HepG2 (cell line): ENCODE measurements around the gene ACADS. TPM values are rescaled to one million over a fixed set of nuclear protein-coding genes. Genes with fewer than 3 reads are reported as not detected.

Experiments
- ATAC-seq: fragments of 200-7000 bp; cut with Tn5 transposase; 3 replicates; pipeline ENCODE4 v1.9.1; 2020; ENCODE audit warnings: mild to moderate bottlenecking, moderate library complexity
- BruUV-seq: library from RNA; stranded (reverse); fragments of 400-500 nt; replicated peaks from 2 replicates; lab custom pipeline; 2021; lab: Mats Ljungman, UMichigan
- CTCF ChIA-PET: fragments of 300-600 bp; formaldehyde crosslinking; extraction: SDS; loops from one replicate; lab custom pipeline; 2021; ENCODE audit warnings: low total read pairs, inconsistent platforms, low intra/inter-chr PET ratio; lab: Yijun Ruan, JAX
- POLR2A ChIA-PET: fragments of 350-600 bp; sonication (Branson Sonifier 250); formaldehyde crosslinking; loops from one replicate; lab custom pipeline; 2020; ENCODE audit warnings: antibody characterized with exemption, inconsistent platforms; lab: Yijun Ruan, JAX
- DNase-seq: peaks from one replicate; pipeline ENCODE4 v3.0.0-alpha.2; 2015; ENCODE audit warnings: low spot score
- FAIRE-seq: peaks from 3 replicates; lab custom pipeline; 2011; peaks lifted over from hg19 to GRCh38; lab: Jason Lieb, UNC
- H2AFZ ChIP-seq: one replicate; pipeline ENCODE4 v1.6.1; 2011; ENCODE audit warnings: low read length, inconsistent platforms
- H3K27ac ChIP-seq: fragments of 300-600 bp; 3 replicates; pipeline ENCODE4 v1.8.0; 2011; ENCODE audit warnings: mixed run types, mild to moderate bottlenecking, mixed read lengths, low read length, inconsistent platforms; ENCODE audit not compliant: insufficient read depth; ENCODE audit errors: extremely low read length
- H3K27me3 ChIP-seq, 2 experiments: fragments of 200-600 bp in 1 of 2; 2 replicates in 1 of 2; 3 replicates in 1 of 2; pipeline versions ENCODE4 v1.6.0 to v1.8.0; 2011; ENCODE audit warnings: low read length in 2 of 2, mild to moderate bottlenecking in 2 of 2, moderate library complexity in 2 of 2, inconsistent platforms in 1 of 2; ENCODE audit not compliant: insufficient read depth in 2 of 2, control insufficient read depth in 1 of 2
- H3K36me3 ChIP-seq, 2 experiments: fragments of 200-600 bp in 1 of 2; replicated peaks in 1 of 2; 2 replicates in 1 of 2; 3 replicates in 1 of 2; pipeline versions ENCODE4 v1.5.1 to v1.8.0; 2011; ENCODE audit warnings: low read length in 2 of 2, inconsistent platforms in 1 of 2; ENCODE audit not compliant: insufficient read depth in 2 of 2, control insufficient read depth in 1 of 2
- H3K4me1 ChIP-seq: 2 replicates; pipeline ENCODE4 v1.5.1; 2012; ENCODE audit warnings: low read length, inconsistent platforms; ENCODE audit not compliant: insufficient read depth
- H3K4me2 ChIP-seq: 2 replicates; pipeline ENCODE4 v1.6.0; 2011; ENCODE audit warnings: low read depth, low read length, inconsistent platforms
- H3K4me3 ChIP-seq, 3 experiments: fragments of 200-600 bp in 1 of 3; sonication (generic), shearing (Covaris generic) in 1 of 3; replicated peaks in 1 of 3; 2 replicates each; pipeline ENCODE4 v1.5.1; 2011 to 2016; ENCODE audit warnings: low read length in 3 of 3, inconsistent platforms in 2 of 3, low read depth in 2 of 3, mild to moderate bottlenecking in 2 of 3, control low read depth in 1 of 3, mixed read lengths in 1 of 3; ENCODE audit not compliant: insufficient read depth in 1 of 3
- H3K79me2 ChIP-seq: one replicate; pipeline ENCODE4 v1.6.1; 2011; ENCODE audit warnings: low read length, inconsistent platforms; ENCODE audit not compliant: insufficient read depth
- H3K9ac ChIP-seq: 2 replicates; pipeline ENCODE4 v1.6.0; 2011; ENCODE audit warnings: mild to moderate bottlenecking, low read depth, low read length, inconsistent platforms; ENCODE audit not compliant: insufficient read depth
- H3K9me3 ChIP-seq: 2 replicates; pipeline ENCODE4 v1.5.1; 2012; ENCODE audit warnings: mild to moderate bottlenecking, low read length
- H4K20me1 ChIP-seq: 2 replicates; pipeline ENCODE4 v1.6.0; 2011; ENCODE audit warnings: inconsistent platforms, mild to moderate bottlenecking, low read length, moderate library complexity; ENCODE audit not compliant: insufficient read depth
- DR1 ChIP-seq: sonication (generic); formaldehyde crosslinking; IDR thresholded peaks from 2 replicates; pipeline ENCODE4 v1.8.0; 2021; ENCODE audit warnings: mild to moderate bottlenecking, missing genetic modification reagents, inconsistent platforms
- E2F1 ChIP-seq: sonication (generic); formaldehyde crosslinking; IDR thresholded peaks from 2 replicates; pipeline ENCODE4 v1.5.0; 2020; ENCODE audit warnings: missing genetic modification reagents
- JUNB ChIP-seq: sonication (generic); formaldehyde crosslinking; IDR thresholded peaks from 2 replicates; pipeline ENCODE4 v1.8.0; 2022; ENCODE audit warnings: missing genetic modification reagents, mild to moderate bottlenecking, borderline replicate concordance
- PHF20 ChIP-seq: sonication (generic); formaldehyde crosslinking; IDR thresholded peaks from 2 replicates; pipeline ENCODE4 v1.5.0; 2020; ENCODE audit warnings: mild to moderate bottlenecking, missing genetic modification reagents
- RBM22 ChIP-seq: fragments of 200-400 bp; formaldehyde crosslinking; optimal IDR thresholded peaks from 2 replicates; pipeline ENCODE3; 2017; ENCODE audit warnings: mild to moderate bottlenecking, low read length, moderate library complexity
- THAP9 ChIP-seq: sonication (generic); formaldehyde crosslinking; IDR thresholded peaks from 2 replicates; pipeline ENCODE4; 2020; ENCODE audit warnings: missing genetic modification reagents, mild to moderate bottlenecking, borderline replicate concordance
- ZFP37 ChIP-seq: sonication (generic); formaldehyde crosslinking; IDR thresholded peaks from 2 replicates; pipeline ENCODE4 v1.4.0; 2020; ENCODE audit warnings: missing genetic modification reagents, borderline replicate concordance
- ZKSCAN5 ChIP-seq: sonication (generic); formaldehyde crosslinking; IDR thresholded peaks from 2 replicates; pipeline ENCODE4 v1.5.1; 2020; ENCODE audit warnings: mild to moderate bottlenecking, missing genetic modification reagents
- ZNF121 ChIP-seq: sonication (generic); formaldehyde crosslinking; IDR thresholded peaks from 2 replicates; pipeline ENCODE4 v1.5.0; 2020; ENCODE audit warnings: mild to moderate bottlenecking, missing genetic modification reagents
- ZNF589 ChIP-seq: sonication (generic); formaldehyde crosslinking; conservative IDR thresholded peaks from 2 replicates; pipeline ENCODE4 v1.8.0; 2022; ENCODE audit warnings: mild to moderate bottlenecking, moderate library complexity, missing genetic modification reagents
- ZNF746 ChIP-seq: sonication (generic); formaldehyde crosslinking; IDR thresholded peaks from 2 replicates; pipeline ENCODE4 v1.8.0; 2022; ENCODE audit warnings: mild to moderate bottlenecking, missing genetic modification reagents
- ZNF768 ChIP-seq: sonication (generic); formaldehyde crosslinking; IDR thresholded peaks from 2 replicates; pipeline ENCODE4 v1.4.0; 2020; ENCODE audit warnings: missing genetic modification reagents
- ZNF775 ChIP-seq: sonication (generic); formaldehyde crosslinking; IDR thresholded peaks from 2 replicates; pipeline ENCODE4 v1.4.0; 2020; ENCODE audit warnings: missing genetic modification reagents, mild to moderate bottlenecking, moderate library complexity, borderline replicate concordance
- ZNF83 ChIP-seq: sonication (generic); formaldehyde crosslinking; IDR thresholded peaks from 2 replicates; pipeline ENCODE4 v1.4.0; 2020; ENCODE audit warnings: missing genetic modification reagents, mild to moderate bottlenecking, borderline replicate concordance
- ZNF839 ChIP-seq: sonication (generic); formaldehyde crosslinking; IDR thresholded peaks from 2 replicates; pipeline ENCODE4 v1.4.0; 2020; ENCODE audit warnings: missing genetic modification reagents, mild to moderate bottlenecking, borderline replicate concordance
- whole genome bisulfite sequencing: methylation state at CpG from one replicate; pipeline ENCODE4 v1.1.6; 2017; ENCODE audit warnings: low lambda C conversion rate; 5-methylcytosine and 5-hydroxymethylcytosine counted together
- in situ Hi-C: cut with HindIII; loops from 2 replicates; pipeline ENCODE4 v1.10.0; 2017; ENCODE audit warnings: low pct_unique_long_range_greater_than_20kb; ENCODE audit not compliant: extremely low pct_ligation_motif_present
- intact Hi-C: fragments of 100-400 bp; cut with micrococcal nuclease; formaldehyde crosslinking; loops from one replicate; pipeline ENCODE4 v1.10.0; 2022; ENCODE audit not compliant: unreplicated experiment
- polyA plus RNA-seq, 8 experiments: library from polyadenylated mRNA; depleted of rRNA in 3 of 8; stranded (reverse) in 7 of 8; unstranded in 1 of 8; fragments of >200 nt; fragmentation: Illumina TruSeq in 4 of 8; extraction: Trizol in 4 of 8; gene quantifications; 2 replicates each; pipeline versions ENCODE4 v1.2.1 to v1.2.3, GENCODE V29; 2011 to 2016; ENCODE audit warnings: low read depth in 4 of 8, missing spikeins in 1 of 8, mixed read lengths in 1 of 8; ENCODE audit not compliant: insufficient read depth in 1 of 8
- total RNA-seq, 5 experiments: library from RNA; depleted of rRNA; stranded (reverse); fragments of >200 nt; fragmentation: Illumina TruSeq; extraction: Trizol; gene quantifications; 2 replicates each; pipeline ENCODE4 v1.2.3, GENCODE V29; 2016; ENCODE audit warnings: low read depth in 1 of 5

Gene ACADS
- total and polyA plus RNA-seq, 2 of the 13 experiments (the other 11 are each of a cell fraction or from before 2014, with no cell fraction given) = 17.4 to 27.7 TPM

- POLR2A ChIA-PET = no interaction called here
- Histone ChIP-seq H4K20me1 (no peaks in the 10 kb centered on the region), H2AFZ (no peak overlapping the region), H3K9me3 (no peaks in the 10 kb centered on the region), H3K79me2 (no peaks in the 10 kb centered on the region), H3K9ac (no peak overlapping the region), H3K4me1 (no peaks in the 10 kb centered on the region), H3K4me2 (no peak overlapping the region), H3K36me3 (peaks cover 7 to 13% of the 10 kb centered on the region in 2 experiments; a peak in 4 of 5 replicates), H3K4me3 (no peak overlapping the region), H3K27me3 (no peaks in the 10 kb centered on the region), H3K27ac (no peak overlapping the region)
- CTCF ChIA-PET = no interaction called here
- in situ Hi-C loops = no loop called here
- WGBS = 96% methylated on average over 2 of the region's 3 CpGs
- ATAC-seq (no peak), FAIRE-seq (no peak), DNase-seq (no peak)
- BruUV-seq = no TSS peak
- intact Hi-C loops = no loop called here
- TF ChIP-seq ZNF768 (CRISPR knock-in tag) (no peak), ZNF83 (CRISPR knock-in tag) (no peak), ZNF839 (no peak), PHF20 (CRISPR knock-in tag) (no peak), ZNF121 (CRISPR knock-in tag) (peak; percentile 53; the same call in 1 of the 2 replicates)
Observed at GRCh38 chr12:120733574-120733973, 7.9 kb downstream of the ACADS start.

- FAIRE-seq = no peak
- CTCF ChIA-PET = no interaction called here
- no peak for TF ChIP-seq RBM22
- TF ChIP-seq PHF20 (CRISPR knock-in tag) = no peak
- no peak for TF ChIP-seq ZNF746 (CRISPR knock-in tag)
- TF ChIP-seq ZNF589 (CRISPR knock-in tag) = no peak
- TF ChIP-seq ZFP37 = no peak
- no peak for TF ChIP-seq ZNF775 (CRISPR knock-in tag)
- TF ChIP-seq ZNF768 (CRISPR knock-in tag) = no peak
- TF ChIP-seq ZKSCAN5 (CRISPR knock-in tag) = no peak
- TF ChIP-seq JUNB (CRISPR knock-in tag) = no peak
- TF ChIP-seq DR1 = no peak
- TF ChIP-seq E2F1 (CRISPR knock-in tag) = no peak
- TF ChIP-seq THAP9 (CRISPR knock-in tag) = no peak
Observed at GRCh38 chr12:120734210-120734609, 8.6 kb downstream of the ACADS start.

More at GRCh38 chr12:120734210-120734609, 8.6 kb downstream of the ACADS start:
- no peak overlapping the region for H3K4me2 ChIP-seq
- 97% methylated on average over 10 of the region's 10 CpGs for WGBS
- no peaks in the 10 kb centered on the region for H3K9me3 ChIP-seq
- POLR2A ChIA-PET = no interaction called here
- H3K36me3 ChIP-seq = peaks cover 5 to 9% of the 10 kb centered on the region in 2 experiments; a peak in 4 of 5 replicates
- ATAC-seq = no peak
- in situ Hi-C loops (no loop called here), intact Hi-C loops (no loop called here)
- no peaks in the 10 kb centered on the region for H3K4me1 ChIP-seq
- H2AFZ ChIP-seq = no peak overlapping the region
- no TSS peak for BruUV-seq
- no peak overlapping the region for H3K4me3 ChIP-seq
- no peak overlapping the region for H3K27ac ChIP-seq
- no peak for DNase-seq
- no peaks in the 10 kb centered on the region for H3K79me2 ChIP-seq
- H3K9ac ChIP-seq = no peak overlapping the region
- H4K20me1 ChIP-seq = no peaks in the 10 kb centered on the region
- H3K27me3 ChIP-seq = no peaks in the 10 kb centered on the region
